Ramos (cell line): ENCODE measurements around the gene RNFT1.
"Not testable (repeated sequence)": the region's sequence is repeated elsewhere in the genome, so short reads cannot be mapped to it uniquely, and the experiment has no call there.

Experiments used
- in situ Hi-C: fragments of 300-500 bp; cut with MboI; formaldehyde crosslinking; loops from one replicate; pipeline ENCODE4 v1.14.3; 2022; ENCODE audit warnings: low sequenced_read_pairs; ENCODE audit not compliant: unreplicated experiment

Gene RNFT1

GRCh38 chr17:59964482-59965328 lies at the start of gene RNFT1:
Gene RNFT1, minus strand, starts transcription at chr17:59964740. Its CDS starts 77 bp downstream, at chr17:59964663.
- in situ Hi-C loops, result no loop called here

GRCh38 chr17:60009326-60009725 lies 44.8 kb upstream of the RNFT1 start:
- in situ Hi-C loops, result not testable (repeated sequence)

GRCh38 chr17:60008377-60008776 lies 43.8 kb upstream of the RNFT1 start:
- in situ Hi-C loops, result not testable (repeated sequence)

GRCh38 chr17:60006160-60006559 lies 41.6 kb upstream of the RNFT1 start:
- in situ Hi-C loops, result no loop called here

GRCh38 chr17:60004561-60004960 lies 40.0 kb upstream of the RNFT1 start:
- in situ Hi-C loops, result not testable (repeated sequence)

- in situ Hi-C loops, result not testable (repeated sequence)
Measured at GRCh38 chr17:60002405-60002804, 37.9 kb upstream of the RNFT1 start.

GRCh38 chr17:59996608-59997007 lies 32.1 kb upstream of the RNFT1 start:
- in situ Hi-C loops, result not testable (repeated sequence)

- in situ Hi-C loops, result not testable (repeated sequence)
Measured at GRCh38 chr17:59975166-59975565, 10.6 kb upstream of the RNFT1 start.

GRCh38 chr17:59973483-59973882 lies 8.9 kb upstream of the RNFT1 start:
- in situ Hi-C loops, result not testable (repeated sequence)

- in situ Hi-C loops, result no loop called here
Measured at GRCh38 chr17:59972778-59973177, 8.2 kb upstream of the RNFT1 start.

GRCh38 chr17:59971771-59972170 lies 7.2 kb upstream of the RNFT1 start:
- in situ Hi-C loops, result not testable (repeated sequence)

GRCh38 chr17:59963738-59964481 lies 630 bp downstream of the RNFT1 start:
- in situ Hi-C loops, result no loop called here

- in situ Hi-C loops, result no loop called here
Measured at GRCh38 chr17:59962739-59963318, 1.7 kb downstream of the RNFT1 start.

- in situ Hi-C loops, result not testable (repeated sequence)
Measured at GRCh38 chr17:59959574-59959973, 5.0 kb downstream of the RNFT1 start.

- in situ Hi-C loops, result no loop called here
Measured at GRCh38 chr17:59954856-59955255, 9.7 kb downstream of the RNFT1 start.

- in situ Hi-C loops, result no loop called here
Measured at GRCh38 chr17:59950049-59950448, 14.5 kb downstream of the RNFT1 start.

- in situ Hi-C loops, result not testable (repeated sequence)
Measured at GRCh38 chr17:59947310-59947709, 17.2 kb downstream of the RNFT1 start.

GRCh38 chr17:59946433-59946832 lies 18.1 kb downstream of the RNFT1 start:
- in situ Hi-C loops, result not testable (repeated sequence)

GRCh38 chr17:59941131-59941530 lies 23.4 kb downstream of the RNFT1 start:
- in situ Hi-C loops, result no loop called here

GRCh38 chr17:59940697-59941096 lies 23.8 kb downstream of the RNFT1 start:
- in situ Hi-C loops, result not testable (repeated sequence)

- in situ Hi-C loops, result not testable (repeated sequence)
Measured at GRCh38 chr17:59933317-59933716, 31.2 kb downstream of the RNFT1 start.
